Neural cell (in vitro differentiated cells): Measurements from ENCODE around the gene NYAP2. TPM values are rescaled to one million over a fixed set of nuclear protein-coding genes. Genes with fewer than 3 reads are reported as not detected.

Experiments
- H2AFZ ChIP-seq: fragments of 200-600, 300-800 bp; sonication (generic), shearing (Covaris generic); 2 replicates; pipeline ENCODE4 v1.6.0; 2014; ENCODE audit warnings: low read depth, mild to moderate bottlenecking, antibody characterized with exemption, low read length, moderate library complexity
- H3F3A ChIP-seq: fragments of 200-600 bp; shearing (Covaris generic); 2 replicates; pipeline ENCODE4 v1.6.1; 2016; ENCODE audit warnings: mild to moderate bottlenecking, moderate library complexity, mixed read lengths, antibody characterized with exemption, low read length; ENCODE audit not compliant: insufficient read depth, poor library complexity, severe bottlenecking
- H3K27ac ChIP-seq: fragments of 200-600, 300-800 bp; sonication (generic), shearing (Covaris generic); 2 replicates; pipeline ENCODE4 v1.5.1; 2014; ENCODE audit warnings: mild to moderate bottlenecking, low read length, moderate library complexity
- H3K27me3 ChIP-seq: fragments of 300-800, 200-600 bp; sonication (generic), shearing (Covaris generic); 2 replicates; pipeline ENCODE4 v1.6.0; 2014; ENCODE audit warnings: mild to moderate bottlenecking, low read depth, low read length, moderate library complexity; ENCODE audit not compliant: insufficient read depth
- H3K36me3 ChIP-seq: fragments of 300-800, 200-600 bp; sonication (generic), shearing (Covaris generic); 2 replicates; pipeline ENCODE4 v1.5.1; 2014; ENCODE audit warnings: mild to moderate bottlenecking, antibody characterized with exemption, low read length, moderate library complexity; ENCODE audit not compliant: insufficient read depth
- H3K4me2 ChIP-seq: fragments of 300-800, 200-600 bp; sonication (generic), shearing (Covaris generic); 2 replicates; pipeline ENCODE4 v1.6.0; 2014; ENCODE audit warnings: mild to moderate bottlenecking, low read length
- H3K4me3 ChIP-seq: fragments of 300-800, 200-600 bp; sonication (generic), shearing (Covaris generic); 2 replicates; pipeline ENCODE4 v1.5.1; 2014; ENCODE audit warnings: mild to moderate bottlenecking, low read length, moderate library complexity
- H3K79me2 ChIP-seq: fragments of 200-600 bp; shearing (Covaris generic); replicated peaks from 2 replicates; pipeline ENCODE4 v1.6.0; 2014; ENCODE audit warnings: mild to moderate bottlenecking, low read length, moderate library complexity; ENCODE audit not compliant: insufficient read depth
- H3K9ac ChIP-seq: fragments of 300-800, 200-600 bp; sonication (generic), shearing (Covaris generic); 2 replicates; pipeline ENCODE4 v1.6.1; 2016; ENCODE audit warnings: mild to moderate bottlenecking, low read length, mixed read lengths
- H3K9me2 ChIP-seq: fragments of 200-600 bp; shearing (Covaris generic); 2 replicates; pipeline ENCODE4 v1.6.1; 2016; ENCODE audit warnings: mild to moderate bottlenecking, low read length, mixed read lengths; ENCODE audit not compliant: insufficient read depth
- H3K9me3 ChIP-seq: fragments of 200-600, 300-800 bp; sonication (generic), shearing (Covaris generic); 2 replicates; pipeline ENCODE4 v1.6.1; 2016; ENCODE audit warnings: mild to moderate bottlenecking, mixed run types, low read length, moderate library complexity, mixed read lengths
- H4K20me1 ChIP-seq: fragments of 200-600 bp; shearing (Covaris generic); 2 replicates; pipeline ENCODE4 v1.6.1; 2016; ENCODE audit warnings: mild to moderate bottlenecking, mixed run types; ENCODE audit not compliant: insufficient read depth
- CTCF ChIP-seq: fragments of 450-650 bp; IDR thresholded peaks from 2 replicates; pipeline ENCODE4 v1.5.1; 2014; ENCODE audit warnings: antibody characterized with exemption, mild to moderate bottlenecking, moderate library complexity; ENCODE audit not compliant: poor library complexity, severe bottlenecking
- EP300 ChIP-seq: fragments of 450-650 bp; conservative IDR thresholded peaks from 2 replicates; pipeline ENCODE4 v1.6.1; 2014; ENCODE audit warnings: antibody characterized with exemption, mild to moderate bottlenecking, moderate library complexity; ENCODE audit not compliant: poor library complexity, severe bottlenecking
- EZH2 ChIP-seq: fragments of 200-600, 300-800 bp; shearing (Covaris generic), sonication (generic); IDR thresholded peaks from 2 replicates; pipeline ENCODE4 v1.6.1; 2014; ENCODE audit warnings: antibody characterized with exemption, low read length, borderline replicate concordance, mild to moderate bottlenecking; ENCODE audit not compliant: insufficient read depth, poor library complexity, severe bottlenecking
- MXI1 ChIP-seq: fragments of 450-650 bp; conservative IDR thresholded peaks from 2 replicates; pipeline ENCODE4 v1.6.1; 2014; ENCODE audit warnings: antibody characterized with exemption, mild to moderate bottlenecking; ENCODE audit not compliant: poor library complexity, severe bottlenecking
- POLR2AphosphoS5 ChIP-seq: IDR thresholded peaks from 2 replicates; pipeline ENCODE4 v1.6.1; 2012
- RAD21 ChIP-seq: fragments of 450-650 bp; conservative IDR thresholded peaks from 2 replicates; pipeline ENCODE4 v1.6.1; 2014; ENCODE audit warnings: antibody characterized with exemption, mild to moderate bottlenecking, moderate library complexity
- REST ChIP-seq: IDR thresholded peaks from 2 replicates; pipeline ENCODE4 v1.6.1; 2012; ENCODE audit warnings: borderline replicate concordance
- SMC3 ChIP-seq: fragments of 450-650 bp; conservative IDR thresholded peaks from 2 replicates; pipeline ENCODE4 v1.6.1; 2014; ENCODE audit warnings: antibody characterized with exemption, mild to moderate bottlenecking, moderate library complexity; ENCODE audit not compliant: poor library complexity
- TAF1 ChIP-seq: IDR thresholded peaks from 2 replicates; pipeline ENCODE4 v1.6.1; 2012; ENCODE audit warnings: low read depth
- polyA plus RNA-seq: library from polyadenylated mRNA; depleted of rRNA; stranded (reverse); fragments of >200 nt; gene quantifications from 2 replicates; pipeline ENCODE4 v1.2.3, GENCODE V29; 2014

NYAP2 gene
- polyA plus RNA-seq, 1 donor from 2014 or later, result 0.98 TPM

GRCh38 chr2:225543626-225544025 is 144.1 kb downstream of the NYAP2 start:
- Histone ChIP-seq H3K9ac (no peak overlapping the region), H4K20me1 (no peaks in the 10 kb centered on the region), H3K9me3 (no peaks in the 10 kb centered on the region), H3K4me2 (no peak overlapping the region), H2AFZ (no peak overlapping the region), H3K36me3 (no peaks in the 10 kb centered on the region), H3K9me2 (no peaks in the 10 kb centered on the region), H3K27me3 (no peaks in the 10 kb centered on the region), H3F3A (no peaks in the 10 kb centered on the region), H3K79me2 (no peaks in the 10 kb centered on the region), H3K27ac (no peak overlapping the region), H3K4me3 (no peak overlapping the region)
- TF ChIP-seq RAD21, result no peak
- no peak for TF ChIP-seq POLR2AphosphoS5
- no peak for TF ChIP-seq SMC3
- no peak for TF ChIP-seq REST
- TF ChIP-seq EP300, result no peak
- TF ChIP-seq CTCF, result no peak
- no peak for TF ChIP-seq TAF1
- no peak for TF ChIP-seq MXI1
- TF ChIP-seq EZH2, result no peak

- no peak overlapping the region for H3K9ac ChIP-seq
- H4K20me1 ChIP-seq, result no peaks in the 10 kb centered on the region
- no peaks in the 10 kb centered on the region for H3K27me3 ChIP-seq
- H3K79me2 ChIP-seq, result no peaks in the 10 kb centered on the region
- no peaks in the 10 kb centered on the region for H3K9me2 ChIP-seq
- H3K27ac ChIP-seq, result no peak overlapping the region
- no peaks in the 10 kb centered on the region for H3K36me3 ChIP-seq
- no peaks in the 10 kb centered on the region for H3F3A ChIP-seq
- H3K4me3 ChIP-seq, result no peak overlapping the region
- H3K9me3 ChIP-seq, result no peaks in the 10 kb centered on the region
- no peak for TF ChIP-seq SMC3
- peak; percentile 10 for TF ChIP-seq CTCF
- TF ChIP-seq REST, result no peak
- TF ChIP-seq RAD21, result no peak
- no peak overlapping the region for H2AFZ ChIP-seq
- H3K4me2 ChIP-seq, result no peak overlapping the region
Measured at GRCh38 chr2:225556461-225556860, 157.0 kb downstream of the NYAP2 start.
